NT2/D1 (cell line): ENCODE results near the gene VSTM2L.

Source experiments
- DNase-seq: peaks from one replicate; pipeline ENCODE4 v3.0.0-alpha.2; 2011; ENCODE audit warnings: low read depth, low spot score
- H3K27me3 ChIP-seq: 2 replicates; pipeline ENCODE4 v1.6.0; 2011; ENCODE audit warnings: mild to moderate bottlenecking; ENCODE audit not compliant: insufficient read length, insufficient read depth
- H3K36me3 ChIP-seq: 2 replicates; pipeline ENCODE4 v1.6.1; 2011; ENCODE audit warnings: mild to moderate bottlenecking, low read length, mixed read lengths; ENCODE audit not compliant: insufficient read depth, insufficient read length
- H3K4me1 ChIP-seq: 2 replicates; pipeline ENCODE4 v1.5.1; 2011; ENCODE audit not compliant: insufficient read depth, insufficient read length
- H3K4me3 ChIP-seq: 2 replicates; pipeline ENCODE4 v1.5.1; 2011; ENCODE audit warnings: low read depth; ENCODE audit not compliant: insufficient read length
- H3K9ac ChIP-seq: 2 replicates; pipeline ENCODE4 v1.6.0; 2011; ENCODE audit warnings: low read depth; ENCODE audit not compliant: insufficient read length
- H3K9me3 ChIP-seq: 2 replicates; pipeline ENCODE4 v1.5.1; 2011; ENCODE audit warnings: mild to moderate bottlenecking, low read length; ENCODE audit not compliant: insufficient read depth
- SUZ12 ChIP-seq: IDR thresholded peaks from 2 replicates; pipeline ENCODE4 v1.6.1; 2011; ENCODE audit not compliant: insufficient read length, insufficient read depth; ENCODE audit errors: extremely low read depth
- YY1 ChIP-seq: IDR thresholded peaks from 2 replicates; pipeline ENCODE4 v1.6.1; 2011; ENCODE audit not compliant: insufficient read length, insufficient read depth
- ZNF274 ChIP-seq: IDR thresholded peaks from 2 replicates; pipeline ENCODE4 v1.6.1; 2011; ENCODE audit warnings: mild to moderate bottlenecking, low read depth, low read length

The VSTM2L gene

DNA sequence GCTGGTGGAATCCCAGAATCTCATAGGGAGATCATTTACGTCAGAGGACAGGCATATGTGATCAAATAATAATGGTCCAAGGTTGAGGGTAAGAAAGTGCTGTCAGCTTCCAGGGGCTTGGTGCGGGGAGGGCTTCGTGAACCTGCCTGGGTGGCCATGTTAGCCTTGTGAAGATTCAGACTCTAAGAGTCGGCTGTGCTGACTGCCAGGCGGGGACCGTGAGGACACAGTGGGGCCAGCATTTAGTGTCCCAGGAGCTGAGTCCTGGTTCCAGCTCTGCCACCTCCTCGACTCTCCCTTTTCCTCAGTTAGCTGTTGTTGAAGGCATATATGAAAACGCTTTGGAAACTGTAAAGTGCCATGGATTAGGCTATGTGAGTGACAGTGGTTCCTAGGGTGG is 33.5 kb downstream of the VSTM2L start:
- Histone ChIP-seq H3K4me1 (peaks cover 13% of the 10 kb centered on the region), H3K27me3 (no peaks in the 10 kb centered on the region), H3K4me3 (no peak overlapping the region), H3K36me3 (no peaks in the 10 kb centered on the region), H3K9ac (no peak overlapping the region), H3K9me3 (no peaks in the 10 kb centered on the region)
- DNase-seq: no peak
- no peak for TF ChIP-seq YY1
- no peak for TF ChIP-seq ZNF274
- TF ChIP-seq SUZ12: no peak

GRCh38 chr20:37937686-37938085 is 34.8 kb downstream of the VSTM2L start:
- H3K9ac ChIP-seq: no peak overlapping the region
- no peak for DNase-seq
- no peaks in the 10 kb centered on the region for H3K27me3 ChIP-seq
- no peak overlapping the region for H3K4me3 ChIP-seq
- no peak for TF ChIP-seq ZNF274
- TF ChIP-seq YY1: no peak
- no peak for TF ChIP-seq SUZ12
- peaks cover 8% of the 10 kb centered on the region for H3K4me1 ChIP-seq
- no peaks in the 10 kb centered on the region for H3K9me3 ChIP-seq
- H3K36me3 ChIP-seq: no peaks in the 10 kb centered on the region

DNA sequence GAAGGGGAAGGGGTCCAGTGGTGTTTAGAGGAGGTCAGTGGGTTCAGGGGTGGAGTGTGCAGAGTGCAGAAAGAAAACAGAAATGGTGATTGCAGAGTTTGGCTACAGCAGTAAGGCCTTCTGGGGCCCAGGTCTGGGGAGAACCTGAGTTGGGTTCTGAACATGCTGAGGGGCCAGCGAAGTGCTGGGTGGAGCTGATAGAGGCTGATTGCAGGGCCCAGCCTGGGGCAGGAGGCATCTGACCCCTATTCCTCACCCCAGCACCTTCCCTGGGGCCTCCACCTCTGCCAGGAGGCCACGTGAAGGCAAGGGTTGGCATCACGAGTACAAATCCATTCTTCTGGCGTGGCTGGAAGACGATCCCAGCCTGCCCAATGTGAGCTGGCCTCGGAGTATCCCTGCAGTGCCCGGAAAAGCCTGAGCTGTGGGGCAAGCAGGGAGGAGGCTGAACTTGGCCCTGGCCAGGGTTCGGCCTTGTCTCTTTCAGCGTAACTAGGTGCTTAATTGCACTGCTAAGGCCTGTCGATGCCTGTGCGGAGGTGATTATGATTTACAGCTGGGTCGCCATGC is 35.3 kb downstream of the VSTM2L start:
- Histone ChIP-seq H3K27me3 (no peaks in the 10 kb centered on the region), H3K36me3 (no peaks in the 10 kb centered on the region), H3K4me3 (no peak overlapping the region), H3K9ac (no peak overlapping the region), H3K9me3 (no peaks in the 10 kb centered on the region), H3K4me1 (peaks cover 8% of the 10 kb centered on the region)
- TF ChIP-seq SUZ12 (no peak), ZNF274 (no peak), YY1 (no peak)
- DNase-seq: no peak

GRCh38 chr20:37938954-37939353 is 36.0 kb downstream of the VSTM2L start:
- Histone ChIP-seq H3K4me3 (no peak overlapping the region), H3K9ac (no peak overlapping the region), H3K27me3 (no peaks in the 10 kb centered on the region), H3K36me3 (no peaks in the 10 kb centered on the region), H3K9me3 (no peaks in the 10 kb centered on the region), H3K4me1 (peaks cover 8% of the 10 kb centered on the region)
- DNase-seq: no peak
- TF ChIP-seq SUZ12 (no peak), YY1 (no peak), ZNF274 (no peak)

DNA sequence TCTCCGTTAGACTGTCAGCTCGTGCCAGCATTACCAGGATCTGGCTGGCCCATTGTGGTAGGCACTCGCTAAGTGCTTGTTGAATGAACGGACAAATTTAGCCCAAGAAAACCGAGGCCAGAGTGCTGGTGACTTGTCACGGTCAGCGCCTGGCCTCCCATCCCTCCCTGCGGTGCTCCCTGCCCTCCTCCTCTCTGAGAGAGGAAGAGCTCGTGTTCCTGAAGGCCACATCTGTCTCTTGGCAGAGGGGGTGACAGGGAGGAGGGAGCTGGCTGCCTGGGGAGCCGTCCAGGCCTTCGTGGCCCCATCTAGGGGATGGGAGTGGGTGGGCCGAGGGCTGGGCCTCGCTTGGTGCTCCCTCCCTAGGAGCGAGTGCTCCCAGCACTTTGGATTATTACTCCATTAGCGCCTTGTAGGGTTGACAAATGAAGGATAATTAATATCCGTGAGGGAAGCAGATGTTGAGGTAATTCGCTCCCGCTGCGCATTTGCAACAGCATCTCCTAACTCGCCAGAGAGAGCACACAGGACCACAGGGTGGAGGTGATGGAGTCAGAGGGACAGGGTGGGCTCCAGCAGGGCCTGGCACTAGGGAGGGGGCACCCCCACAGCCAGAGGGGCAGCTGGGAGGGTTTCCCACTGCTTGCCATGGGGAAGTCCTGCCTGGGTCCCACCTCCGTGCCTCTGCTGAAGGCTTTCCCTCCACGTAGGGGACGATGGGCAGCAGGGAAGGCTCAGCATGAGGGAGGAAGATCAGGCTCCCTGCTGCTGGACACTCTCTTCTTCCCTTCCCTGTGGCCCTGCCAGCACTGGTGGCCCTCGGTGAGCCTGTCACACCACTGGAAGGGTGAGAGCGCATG is 37.0 kb downstream of the VSTM2L start:
- Histone ChIP-seq H3K9ac (no peak overlapping the region), H3K36me3 (no peaks in the 10 kb centered on the region), H3K27me3 (no peaks in the 10 kb centered on the region), H3K4me1 (no peaks in the 10 kb centered on the region), H3K9me3 (no peaks in the 10 kb centered on the region), H3K4me3 (no peak overlapping the region)
- TF ChIP-seq YY1 (no peak), SUZ12 (no peak), ZNF274 (no peak)
- no peak for DNase-seq

- no peaks in the 10 kb centered on the region for H3K36me3 ChIP-seq
- H3K4me3 ChIP-seq: no peak overlapping the region
- no peak for DNase-seq
- H3K9me3 ChIP-seq: no peaks in the 10 kb centered on the region
- H3K27me3 ChIP-seq: no peaks in the 10 kb centered on the region
- no peaks in the 10 kb centered on the region for H3K4me1 ChIP-seq
- no peak overlapping the region for H3K9ac ChIP-seq
- TF ChIP-seq YY1 (no peak), SUZ12 (no peak), ZNF274 (no peak)
Measured at GRCh38 chr20:37940858-37941257, 37.9 kb downstream of the VSTM2L start.

DNA sequence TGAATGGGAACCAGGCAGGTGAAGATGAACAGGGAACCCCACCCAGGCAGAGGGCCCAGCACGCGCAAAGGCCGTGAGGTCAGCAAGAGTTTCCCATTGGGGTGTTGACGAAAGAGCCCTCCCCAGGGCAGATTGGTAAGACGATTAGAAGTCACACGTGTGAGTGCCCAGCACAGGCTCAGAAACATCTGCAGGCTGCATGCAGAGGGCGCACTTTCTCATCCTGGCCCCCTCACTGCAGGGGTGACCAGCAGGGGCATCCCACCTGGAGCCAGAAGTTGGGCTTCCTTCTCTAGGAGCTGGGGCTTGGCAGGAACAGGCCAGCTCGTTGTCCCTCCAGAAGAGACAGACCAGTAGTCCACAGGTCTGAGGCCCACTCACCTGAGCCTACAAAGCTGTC is 38.4 kb downstream of the VSTM2L start:
- H3K36me3 ChIP-seq: no peaks in the 10 kb centered on the region
- TF ChIP-seq YY1 (no peak), ZNF274 (no peak), SUZ12 (no peak)
- H3K9ac ChIP-seq: no peak overlapping the region
- H3K9me3 ChIP-seq: no peaks in the 10 kb centered on the region
- no peak overlapping the region for H3K4me3 ChIP-seq
- H3K27me3 ChIP-seq: no peaks in the 10 kb centered on the region
- DNase-seq: no peak
- no peaks in the 10 kb centered on the region for H3K4me1 ChIP-seq
